WERI-Rb-1 (cell line): ENCODE results near the gene TUBGCP2.
A peak's percentile ranks its signal among the peaks of the same experiment; 100 is the strongest.
"Not testable (repeated sequence)": the region's sequence is repeated elsewhere in the genome, so short reads cannot be mapped to it uniquely, and the experiment has no call there.

Experiments
- DNase-seq: peaks from one replicate; pipeline ENCODE4 v3.0.0-alpha.2; 2020
- H3K27ac ChIP-seq: fragments of 250-450 bp; sonication (Bioruptor Pico); 2 replicates; pipeline ENCODE4 v1.5.1; 2020; ENCODE audit warnings: mild to moderate bottlenecking, moderate library complexity
- H3K27me3 ChIP-seq: fragments of 250-450 bp; sonication (Bioruptor Pico); 2 replicates; pipeline ENCODE4 v1.5.1; 2021; ENCODE audit warnings: mild to moderate bottlenecking, low read depth, moderate library complexity; ENCODE audit not compliant: insufficient read depth, severe bottlenecking
- H3K36me3 ChIP-seq: fragments of 250-450 bp; sonication (Bioruptor Pico); 2 replicates; pipeline ENCODE4 v1.5.1; 2020; ENCODE audit warnings: mild to moderate bottlenecking, moderate library complexity
- H3K4me3 ChIP-seq: 2 replicates; pipeline ENCODE4 v1.5.1; 2011; ENCODE audit warnings: low read depth, mild to moderate bottlenecking, control low read depth, low read length
- H3K9me3 ChIP-seq: fragments of 250-450 bp; sonication (Bioruptor Pico); 2 replicates; pipeline ENCODE4 v1.5.1; 2021; ENCODE audit warnings: mild to moderate bottlenecking, moderate library complexity; ENCODE audit not compliant: severe bottlenecking
- TF ChIP-seq, protein P1 (sequence below): IDR thresholded peaks from 2 replicates; pipeline ENCODE4 v1.5.1; 2011; ENCODE audit warnings: low read depth, mild to moderate bottlenecking, control low read depth, inconsistent platforms, low read length

TUBGCP2 gene

DNA sequence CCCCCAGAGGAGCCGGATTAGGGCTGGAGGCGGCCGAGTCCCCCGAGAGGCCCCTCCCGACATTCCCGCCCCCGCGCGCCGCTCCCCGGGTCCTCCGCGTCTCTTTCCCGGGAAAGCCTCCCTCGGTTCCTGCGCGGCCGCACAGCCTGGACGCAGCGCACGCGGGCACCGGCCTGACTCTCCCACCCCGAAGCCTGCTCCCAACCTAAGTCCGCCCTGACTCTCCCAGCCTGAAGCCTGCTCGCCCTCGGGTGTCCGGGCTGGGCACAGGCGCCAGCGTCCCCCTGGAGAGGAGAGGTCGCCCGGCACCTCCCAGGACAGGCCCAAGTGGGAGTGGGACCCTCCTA lies 71.5 kb downstream of the TUBGCP2 start:
- peak overlapping the region; percentile 27; the same call in 1 of the 2 replicates for H3K27ac ChIP-seq
- peaks cover 12% of the 10 kb centered on the region for H3K27me3 ChIP-seq
- TF ChIP-seq, protein P1, sequence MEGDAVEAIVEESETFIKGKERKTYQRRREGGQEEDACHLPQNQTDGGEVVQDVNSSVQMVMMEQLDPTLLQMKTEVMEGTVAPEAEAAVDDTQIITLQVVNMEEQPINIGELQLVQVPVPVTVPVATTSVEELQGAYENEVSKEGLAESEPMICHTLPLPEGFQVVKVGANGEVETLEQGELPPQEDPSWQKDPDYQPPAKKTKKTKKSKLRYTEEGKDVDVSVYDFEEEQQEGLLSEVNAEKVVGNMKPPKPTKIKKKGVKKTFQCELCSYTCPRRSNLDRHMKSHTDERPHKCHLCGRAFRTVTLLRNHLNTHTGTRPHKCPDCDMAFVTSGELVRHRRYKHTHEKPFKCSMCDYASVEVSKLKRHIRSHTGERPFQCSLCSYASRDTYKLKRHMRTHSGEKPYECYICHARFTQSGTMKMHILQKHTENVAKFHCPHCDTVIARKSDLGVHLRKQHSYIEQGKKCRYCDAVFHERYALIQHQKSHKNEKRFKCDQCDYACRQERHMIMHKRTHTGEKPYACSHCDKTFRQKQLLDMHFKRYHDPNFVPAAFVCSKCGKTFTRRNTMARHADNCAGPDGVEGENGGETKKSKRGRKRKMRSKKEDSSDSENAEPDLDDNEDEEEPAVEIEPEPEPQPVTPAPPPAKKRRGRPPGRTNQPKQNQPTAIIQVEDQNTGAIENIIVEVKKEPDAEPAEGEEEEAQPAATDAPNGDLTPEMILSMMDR: no peak
- no peaks in the 10 kb centered on the region for H3K9me3 ChIP-seq
- H3K4me3 ChIP-seq: peak overlapping the region; percentile 44
- H3K36me3 ChIP-seq: no peaks in the 10 kb centered on the region
- DNase-seq: no peak

DNA sequence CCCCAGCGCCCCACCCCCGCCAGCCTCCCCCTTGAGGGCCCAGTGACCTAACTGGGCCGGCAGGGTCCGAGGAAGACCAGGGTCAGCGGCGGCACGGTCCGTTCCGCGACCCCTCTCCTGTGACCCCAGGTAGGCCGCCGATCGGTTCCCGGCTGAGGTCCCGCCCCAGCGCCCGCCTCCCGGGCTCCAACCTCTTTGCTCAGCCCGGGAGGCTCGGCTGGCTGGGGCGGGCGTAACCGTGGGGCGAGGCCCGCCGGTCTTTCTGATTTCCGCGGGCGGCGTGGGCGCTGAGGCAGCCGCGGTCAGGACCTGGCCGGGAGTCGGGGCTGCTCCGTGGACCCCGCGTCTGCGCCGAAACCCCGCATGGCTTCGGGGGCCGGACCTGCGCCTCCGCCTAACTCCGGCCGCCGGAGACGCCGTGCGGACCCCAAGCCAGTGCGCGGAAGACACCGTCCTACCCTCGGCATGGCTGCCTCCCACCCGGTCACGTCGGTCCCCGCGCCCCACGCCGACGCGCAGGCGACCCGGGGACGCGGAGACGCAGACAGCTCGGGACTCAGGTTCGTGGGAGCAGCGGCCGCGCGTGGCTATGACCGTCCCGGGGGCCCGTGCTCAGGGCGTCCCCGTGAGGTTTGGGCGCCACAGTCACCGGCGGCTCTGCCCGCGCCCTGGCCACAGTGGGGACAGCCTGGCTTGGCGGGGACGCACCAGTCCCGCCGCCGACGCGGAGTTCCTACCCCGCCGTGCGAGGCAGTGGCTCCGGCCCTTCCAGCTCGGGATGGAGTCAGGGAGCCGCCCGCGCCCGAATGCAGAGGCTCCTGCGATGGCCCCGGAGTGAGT lies 72.1 kb downstream of the TUBGCP2 start:
- H3K27me3 ChIP-seq: peaks cover 12% of the 10 kb centered on the region
- no peak overlapping the region for H3K27ac ChIP-seq
- H3K9me3 ChIP-seq: no peaks in the 10 kb centered on the region
- H3K4me3 ChIP-seq: peak overlapping the region; percentile 44
- no peaks in the 10 kb centered on the region for H3K36me3 ChIP-seq
- TF ChIP-seq, protein P1: no peak
- no peak for DNase-seq

- DNase-seq: no peak
Observed at GRCh38 chr10:133235932-133236331, 72.7 kb downstream of the TUBGCP2 start.

GRCh38 chr10:133235265-133235855 lies 73.3 kb downstream of the TUBGCP2 start:
- H3K27me3 ChIP-seq: peaks cover 16% of the 10 kb centered on the region
- DNase-seq: no peak
- H3K4me3 ChIP-seq: no peak overlapping the region
- no peak overlapping the region for H3K27ac ChIP-seq
- TF ChIP-seq, protein P1: no peak
- H3K36me3 ChIP-seq: no peaks in the 10 kb centered on the region
- H3K9me3 ChIP-seq: no peaks in the 10 kb centered on the region

More at GRCh38 chr10:133235932-133236331, 72.7 kb downstream of the TUBGCP2 start:
- Histone ChIP-seq H3K27me3 (peaks cover 16% of the 10 kb centered on the region), H3K36me3 (no peaks in the 10 kb centered on the region), H3K4me3 (no peak overlapping the region), H3K27ac (no peak overlapping the region), H3K9me3 (no peaks in the 10 kb centered on the region)
- TF ChIP-seq, protein P1: no peak

- not testable (repeated sequence) for DNase-seq
Observed at GRCh38 chr10:133234796-133235195, 73.9 kb downstream of the TUBGCP2 start.

DNA sequence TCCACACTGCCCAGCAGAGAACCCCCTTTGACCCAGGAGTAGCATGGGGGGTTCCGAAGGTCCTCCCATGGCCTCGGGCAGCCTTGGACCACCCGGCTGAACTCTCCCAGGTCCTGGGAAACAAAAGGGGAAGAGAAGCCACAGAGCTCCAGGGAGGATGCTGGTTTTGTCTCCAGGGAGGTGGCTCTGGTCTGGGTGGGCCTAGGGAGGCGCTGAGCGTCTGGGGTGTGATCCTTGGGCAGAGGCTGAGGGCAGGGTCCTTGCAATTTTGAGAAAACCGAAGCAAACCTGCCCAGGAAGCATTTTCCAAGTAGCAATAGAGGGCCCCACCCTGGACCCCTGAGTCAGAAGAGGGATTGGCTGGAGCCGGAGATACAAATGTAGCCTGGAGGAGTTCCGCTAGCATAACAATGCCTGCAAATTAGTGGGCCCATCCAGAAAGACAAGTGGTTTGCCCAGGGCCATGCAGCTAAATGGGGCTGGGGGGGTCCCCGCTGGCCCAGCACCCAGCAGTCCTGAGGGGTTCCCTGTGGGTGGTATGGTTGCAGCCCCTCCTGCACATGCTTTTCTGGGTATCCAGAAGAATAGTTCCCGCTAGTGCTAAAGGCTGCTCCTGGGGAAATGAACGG lies 76.6 kb downstream of the TUBGCP2 start:
- no peak for DNase-seq
- Histone ChIP-seq H3K27ac (no peak overlapping the region), H3K9me3 (no peaks in the 10 kb centered on the region), H3K27me3 (peaks cover 16% of the 10 kb centered on the region), H3K36me3 (no peaks in the 10 kb centered on the region), H3K4me3 (no peak overlapping the region)
- TF ChIP-seq, protein P1: no peak

More at GRCh38 chr10:133234796-133235195, 73.9 kb downstream of the TUBGCP2 start:
- H3K27ac ChIP-seq, H3K4me3 ChIP-seq, H3K9me3 ChIP-seq, H3K36me3 ChIP-seq: not testable (repeated sequence)
- peaks cover 16% of the 10 kb centered on the region for H3K27me3 ChIP-seq
